ENCODE measurements around the gene MTREX.
"Not testable (repeated sequence)": the region's sequence is repeated elsewhere in the genome, so short reads cannot be mapped to it uniquely, and the experiment has no call there.

Gene MTREX

GRCh38 chr5:55307383-55308253, at the start of gene MTREX, which contains the start of gene DHX29:
MTREX (plus strand) TSS chr5:55307989; CDS start chr5:55308014, 25 bp downstream.
DHX29 (minus strand) TSS chr5:55307694; CDS start chr5:55307573, 121 bp downstream.
- peak; percentile 60 for DNase-seq (ENCODE audit: low read depth, low spot score)
- peak within 1 kb of the TSS; percentile 94 for H3K27ac ChIP-seq

- no peak for DNase-seq (ENCODE audit: low read depth, low spot score)
- no peak overlapping the region for H3K27ac ChIP-seq
These were observed 49.5 kb upstream of the MTREX start for GRCh38 chr5:55258339-55258738.

- peak; percentile 34 for DNase-seq (ENCODE audit: low read depth, low spot score)
- no peak overlapping the region for H3K27ac ChIP-seq
These were observed 31.0 kb upstream of the MTREX start for GRCh38 chr5:55276771-55277170.

GRCh38 chr5:55278778-55279177, 29.0 kb upstream of the MTREX start:
- H3K27ac ChIP-seq = peak overlapping the region; percentile 7
- DNase-seq (ENCODE audit: low read depth, low spot score) = no peak

GRCh38 chr5:55286411-55286933, 21.3 kb upstream of the MTREX start:
- DNase-seq (ENCODE audit: low read depth, low spot score) = no peak
- no peak overlapping the region for H3K27ac ChIP-seq

GRCh38 chr5:55289808-55290207, 18.0 kb upstream of the MTREX start:
- H3K27ac ChIP-seq = no peak overlapping the region
- DNase-seq (ENCODE audit: low read depth, low spot score) = no peak

GRCh38 chr5:55290991-55291390, 16.8 kb upstream of the MTREX start:
- H3K27ac ChIP-seq = no peak overlapping the region
- no peak for DNase-seq (ENCODE audit: low read depth, low spot score)

GRCh38 chr5:55294935-55295334, 12.9 kb upstream of the MTREX start:
- DNase-seq (ENCODE audit: low read depth, low spot score) = no peak
- no peak overlapping the region for H3K27ac ChIP-seq

GRCh38 chr5:55300890-55301289, 6.9 kb upstream of the MTREX start:
- no peak overlapping the region for H3K27ac ChIP-seq
- DNase-seq (ENCODE audit: low read depth, low spot score) = no peak

GRCh38 chr5:55303238-55303690, 4.5 kb upstream of the MTREX start:
- peak; percentile 74 for DNase-seq (ENCODE audit: low read depth, low spot score)
- H3K27ac ChIP-seq = peak overlapping the region; percentile 77

- H3K27ac ChIP-seq = peak overlapping the region; percentile 77
- DNase-seq (ENCODE audit: low read depth, low spot score) = no peak
These were observed 3.2 kb upstream of the MTREX start for GRCh38 chr5:55304584-55304983.

- H3K27ac ChIP-seq = no peak overlapping the region
- DNase-seq (ENCODE audit: low read depth, low spot score) = no peak
These were observed 2.4 kb upstream of the MTREX start for GRCh38 chr5:55305345-55305744.

GRCh38 chr5:55306641-55307382, 977 bp upstream of the MTREX start:
- peak overlapping the region; percentile 94 for H3K27ac ChIP-seq
- DNase-seq (ENCODE audit: low read depth, low spot score) = no peak

- peak overlapping the region; percentile 94 for H3K27ac ChIP-seq
- DNase-seq (ENCODE audit: low read depth, low spot score) = no peak
These were observed 556 bp downstream of the MTREX start for GRCh38 chr5:55308254-55308836.

GRCh38 chr5:55313870-55314617, 6.3 kb downstream of the MTREX start:
- no peak overlapping the region for H3K27ac ChIP-seq
- no peak for DNase-seq (ENCODE audit: low read depth, low spot score)

GRCh38 chr5:55316289-55316688, 8.5 kb downstream of the MTREX start:
- no peak for DNase-seq (ENCODE audit: low read depth, low spot score)
- no peak overlapping the region for H3K27ac ChIP-seq

- DNase-seq (ENCODE audit: low read depth, low spot score) = no peak
These were observed 9.0 kb downstream of the MTREX start for GRCh38 chr5:55316837-55317236.

GRCh38 chr5:55318237-55318636, 10.4 kb downstream of the MTREX start:
- not testable (repeated sequence) for DNase-seq (ENCODE audit: low read depth, low spot score); H3K27ac ChIP-seq

More at GRCh38 chr5:55316837-55317236, 9.0 kb downstream of the MTREX start:
- H3K27ac ChIP-seq = no peak overlapping the region

GRCh38 chr5:55319491-55319890, 11.7 kb downstream of the MTREX start:
- no peak for DNase-seq (ENCODE audit: low read depth, low spot score)
- H3K27ac ChIP-seq = no peak overlapping the region

- no peak overlapping the region for H3K27ac ChIP-seq
- no peak for DNase-seq (ENCODE audit: low read depth, low spot score)
These were observed 12.8 kb downstream of the MTREX start for GRCh38 chr5:55320571-55320970.
